ENCODE data around the gene MXD1.

The MXD1 gene

DNA sequence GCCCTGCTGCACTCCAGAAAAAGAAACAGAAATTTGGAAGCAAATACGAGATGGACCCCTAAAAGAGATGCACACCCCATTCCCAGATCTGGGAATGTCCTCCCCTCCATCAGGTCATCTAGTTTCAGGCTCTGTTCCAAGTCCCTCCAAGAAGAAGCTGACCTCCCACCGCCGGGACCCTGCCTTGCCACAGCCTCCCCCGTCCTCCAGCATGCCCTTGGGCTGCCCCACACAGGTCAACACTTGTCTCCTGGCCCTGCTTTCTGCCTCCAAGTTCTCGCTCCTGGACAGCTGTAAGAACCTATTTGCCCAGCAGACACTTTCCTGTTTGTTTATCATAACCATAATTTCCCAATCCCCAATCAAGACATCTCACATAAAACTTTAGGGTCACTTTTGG, 44.5 kb downstream of the MXD1 start:
- no peak overlapping the region for H3K27ac ChIP-seq
- TF ChIP-seq, protein P1, sequence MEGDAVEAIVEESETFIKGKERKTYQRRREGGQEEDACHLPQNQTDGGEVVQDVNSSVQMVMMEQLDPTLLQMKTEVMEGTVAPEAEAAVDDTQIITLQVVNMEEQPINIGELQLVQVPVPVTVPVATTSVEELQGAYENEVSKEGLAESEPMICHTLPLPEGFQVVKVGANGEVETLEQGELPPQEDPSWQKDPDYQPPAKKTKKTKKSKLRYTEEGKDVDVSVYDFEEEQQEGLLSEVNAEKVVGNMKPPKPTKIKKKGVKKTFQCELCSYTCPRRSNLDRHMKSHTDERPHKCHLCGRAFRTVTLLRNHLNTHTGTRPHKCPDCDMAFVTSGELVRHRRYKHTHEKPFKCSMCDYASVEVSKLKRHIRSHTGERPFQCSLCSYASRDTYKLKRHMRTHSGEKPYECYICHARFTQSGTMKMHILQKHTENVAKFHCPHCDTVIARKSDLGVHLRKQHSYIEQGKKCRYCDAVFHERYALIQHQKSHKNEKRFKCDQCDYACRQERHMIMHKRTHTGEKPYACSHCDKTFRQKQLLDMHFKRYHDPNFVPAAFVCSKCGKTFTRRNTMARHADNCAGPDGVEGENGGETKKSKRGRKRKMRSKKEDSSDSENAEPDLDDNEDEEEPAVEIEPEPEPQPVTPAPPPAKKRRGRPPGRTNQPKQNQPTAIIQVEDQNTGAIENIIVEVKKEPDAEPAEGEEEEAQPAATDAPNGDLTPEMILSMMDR (IDR thresholded peaks at IDR 0.05; ENCODE audit: low read depth, low read length): no peak
- no peak overlapping the region for H3K4me3 ChIP-seq (ENCODE audit: low read depth, low read length)
- H3K27me3 ChIP-seq (ENCODE audit: insufficient read depth, low read depth, severe bottlenecking): no peaks in the 10 kb centered on the region
- H3K36me3 ChIP-seq: no peaks in the 10 kb centered on the region
- no peak for DNase-seq
- no peaks in the 10 kb centered on the region for H3K9me3 ChIP-seq (ENCODE audit: severe bottlenecking)

DNA sequence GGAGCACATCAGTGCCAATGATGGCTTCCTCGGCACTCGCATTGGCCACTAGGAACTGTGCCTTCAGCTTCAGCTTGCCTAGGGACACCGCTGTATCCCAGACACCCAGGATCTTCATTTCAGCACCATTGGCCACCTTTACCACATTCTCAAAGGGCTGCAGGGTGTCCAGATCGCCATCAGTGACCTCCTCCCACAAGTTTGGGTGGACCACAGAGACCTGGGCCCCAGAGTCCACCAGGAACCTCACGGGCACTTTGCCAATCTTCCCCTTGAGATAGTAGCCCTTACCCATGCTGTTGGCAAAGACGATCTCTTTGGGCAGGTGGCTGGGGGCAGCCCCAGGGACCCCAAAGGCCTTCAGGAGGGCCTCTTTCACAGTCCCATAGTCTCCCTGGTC, 45.9 kb downstream of the MXD1 start:
- Histone ChIP-seq H3K4me3 (ENCODE audit: low read depth, low read length) (no peak overlapping the region), H3K9me3 (ENCODE audit: severe bottlenecking) (no peaks in the 10 kb centered on the region), H3K36me3 (no peaks in the 10 kb centered on the region), H3K27ac (no peak overlapping the region), H3K27me3 (ENCODE audit: insufficient read depth, low read depth, severe bottlenecking) (no peaks in the 10 kb centered on the region)
- DNase-seq: no peak
- TF ChIP-seq, protein P1 (IDR thresholded peaks at IDR 0.05; ENCODE audit: low read depth, low read length): no peak

DNA sequence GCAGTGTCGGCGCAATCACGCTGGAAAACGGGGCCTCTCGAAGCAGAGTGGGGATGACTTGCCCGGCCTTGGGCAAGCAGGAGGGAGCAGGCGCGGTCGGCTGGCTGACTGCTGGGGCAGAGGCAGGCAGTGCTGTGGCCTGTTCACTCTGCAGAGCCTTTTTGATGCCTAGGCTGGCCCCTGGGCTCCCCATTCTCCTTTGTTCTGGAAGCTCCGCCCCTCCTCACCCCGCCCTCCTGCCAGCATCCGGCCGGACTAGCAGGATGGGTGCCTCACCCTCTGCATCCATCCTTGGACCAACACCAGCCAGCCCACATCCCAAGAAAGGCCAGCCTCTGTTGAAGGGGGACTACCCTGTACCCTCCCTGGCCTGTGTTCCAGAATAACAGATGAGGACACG, 46.6 kb downstream of the MXD1 start, which contains the start of gene ASPRV1:
Gene ASPRV1 (minus strand): TSS at position 136 of the 400 bp plus-strand sequence. CDS start 195 bp downstream, outside the sequence.
- H3K27me3 ChIP-seq (ENCODE audit: insufficient read depth, low read depth, severe bottlenecking): no peaks in the 10 kb centered on the region
- no peak within 1 kb of the TSS for H3K4me3 ChIP-seq (ENCODE audit: low read depth, low read length)
- no peaks in the 10 kb centered on the region for H3K9me3 ChIP-seq (ENCODE audit: severe bottlenecking)
- no peaks in the 10 kb centered on the region for H3K36me3 ChIP-seq
- TF ChIP-seq, protein P1 (IDR thresholded peaks at IDR 0.05; ENCODE audit: low read depth, low read length): no peak
- DNase-seq: no peak
- no peak within 1 kb of the TSS for H3K27ac ChIP-seq

DNA sequence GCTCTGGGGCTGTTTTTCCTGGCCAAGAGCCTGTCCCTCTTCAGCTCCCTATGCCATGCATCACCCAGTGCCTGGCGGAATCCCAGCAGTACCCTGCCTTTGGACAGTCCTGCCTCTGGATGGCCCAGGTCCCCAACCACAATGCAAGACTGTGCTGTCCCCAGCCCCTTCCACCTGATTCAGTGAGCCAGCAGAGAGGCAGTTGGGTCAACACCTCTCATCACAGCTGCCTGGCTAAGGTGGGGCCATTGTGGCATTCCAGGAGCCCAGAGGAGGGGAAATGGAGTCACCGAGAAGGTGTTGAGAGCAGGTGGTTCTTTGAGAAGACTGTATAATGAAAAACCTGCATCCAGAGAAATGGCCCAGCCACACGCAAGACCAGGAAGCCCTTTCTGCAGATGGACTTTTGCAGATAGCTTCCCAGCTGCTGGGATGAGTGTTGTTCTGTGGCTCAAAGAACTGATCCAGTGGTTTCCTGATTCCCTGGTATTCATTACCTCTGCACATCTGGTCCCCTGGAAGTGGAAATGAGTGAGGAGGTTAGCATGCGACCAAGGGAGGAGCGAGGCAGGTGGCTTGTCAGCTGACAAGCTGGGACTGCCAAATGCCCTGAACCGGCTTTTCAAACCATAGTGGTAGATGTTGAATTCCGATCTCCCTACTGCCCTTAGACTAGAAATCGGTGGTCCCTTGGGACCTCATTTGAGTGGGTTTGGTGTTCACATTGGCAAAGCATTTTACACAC, 48.2 kb downstream of the MXD1 start:
- no peak overlapping the region for H3K27ac ChIP-seq
- H3K4me3 ChIP-seq (ENCODE audit: low read depth, low read length): no peak overlapping the region
- H3K9me3 ChIP-seq (ENCODE audit: severe bottlenecking): no peaks in the 10 kb centered on the region
- H3K27me3 ChIP-seq (ENCODE audit: insufficient read depth, low read depth, severe bottlenecking): no peaks in the 10 kb centered on the region
- no peaks in the 10 kb centered on the region for H3K36me3 ChIP-seq
- no peak for DNase-seq
- TF ChIP-seq, protein P1 (IDR thresholded peaks at IDR 0.05; ENCODE audit: low read depth, low read length): no peak

DNA sequence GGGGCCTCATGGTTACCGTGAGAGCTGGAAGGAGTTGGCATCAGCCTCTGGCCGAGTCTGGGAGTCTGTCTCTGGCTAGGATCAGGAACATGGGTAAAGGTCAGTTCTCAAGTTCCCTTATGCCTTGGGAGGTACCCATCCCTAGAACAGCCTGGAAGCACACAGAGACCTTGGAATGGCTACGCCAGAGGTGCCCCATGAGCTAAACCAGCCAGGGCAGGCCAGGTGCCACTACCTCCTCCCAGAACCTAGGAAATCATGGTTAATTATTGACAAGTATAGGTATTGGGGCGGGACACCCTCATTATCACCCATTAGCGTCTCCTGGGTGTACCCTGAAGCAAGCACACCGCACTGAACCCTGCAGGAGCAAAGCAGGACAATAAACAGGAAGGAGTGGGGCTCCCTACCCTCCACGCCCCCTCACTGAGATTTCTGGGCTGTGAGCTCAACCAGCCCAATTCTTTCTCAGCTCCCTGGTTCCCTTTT, 49.5 kb downstream of the MXD1 start:
- H3K27ac ChIP-seq: no peak overlapping the region
- TF ChIP-seq, protein P1 (IDR thresholded peaks at IDR 0.05; ENCODE audit: low read depth, low read length): no peak
- no peak overlapping the region for H3K4me3 ChIP-seq (ENCODE audit: low read depth, low read length)
- H3K36me3 ChIP-seq: no peaks in the 10 kb centered on the region
- no peaks in the 10 kb centered on the region for H3K9me3 ChIP-seq (ENCODE audit: severe bottlenecking)
- no peak for DNase-seq
- no peaks in the 10 kb centered on the region for H3K27me3 ChIP-seq (ENCODE audit: insufficient read depth, low read depth, severe bottlenecking)
